HG03108 (cell line): ENCODE data around the gene KIF25.

ENCODE experiments used
- ATAC-seq: cut with Tn5 transposase; IDR thresholded peaks from one replicate; pipeline ENCODE4 v1.9.1; 2021; ENCODE audit warnings: moderate library complexity; ENCODE audit not compliant: unreplicated experiment

Gene KIF25

DNA sequence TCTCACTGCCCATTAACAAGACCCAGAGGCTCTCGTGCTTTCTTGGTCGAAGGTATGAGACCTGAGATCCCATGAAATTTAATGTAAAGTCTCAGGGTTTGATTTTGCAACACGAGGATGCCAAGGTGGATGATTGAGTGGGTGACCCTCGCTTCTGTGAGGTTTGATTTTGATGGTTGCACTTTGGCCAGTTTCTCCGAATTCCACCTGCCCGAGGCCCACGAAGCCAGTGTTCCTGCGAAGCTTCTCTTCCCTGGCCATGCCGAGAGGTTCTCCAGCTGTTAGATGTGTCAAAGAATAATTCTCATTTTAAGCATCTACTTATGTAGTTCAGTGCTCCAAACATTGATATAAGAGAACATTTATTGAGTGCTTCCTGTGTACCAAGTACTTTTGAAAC lies at the start of gene KIF25:
Gene KIF25, plus strand, starts transcription at position 30 of the 400 bp plus-strand sequence. CDS start 31,915 bp downstream, outside the sequence.
- no peak for ATAC-seq

DNA sequence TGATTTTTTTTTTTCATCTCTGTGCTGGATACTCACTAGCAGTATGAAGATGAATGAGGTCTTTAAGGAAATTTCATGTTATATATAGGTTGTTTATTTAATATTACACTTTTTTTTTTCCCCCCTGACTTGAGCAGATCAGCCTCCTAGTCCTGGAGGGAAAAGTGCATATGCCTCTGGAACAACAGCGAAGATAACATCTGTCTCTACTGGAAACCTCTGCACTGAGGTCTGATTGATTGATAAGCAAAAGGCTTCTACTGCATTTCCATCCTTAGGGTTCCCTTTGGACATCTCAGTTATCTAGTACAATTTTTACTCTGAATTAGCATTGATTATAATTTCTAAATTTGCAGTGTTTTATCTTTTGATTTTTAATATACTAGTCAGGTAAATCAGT lies 49.8 kb upstream of the KIF25 start:
- ATAC-seq: no peak

- ATAC-seq: no peak
Measured at GRCh38 chr6:167948716-167949115, 48.8 kb upstream of the KIF25 start.

GRCh38 chr6:167949121-167949684 lies 48.3 kb upstream of the KIF25 start:
- no peak for ATAC-seq

DNA sequence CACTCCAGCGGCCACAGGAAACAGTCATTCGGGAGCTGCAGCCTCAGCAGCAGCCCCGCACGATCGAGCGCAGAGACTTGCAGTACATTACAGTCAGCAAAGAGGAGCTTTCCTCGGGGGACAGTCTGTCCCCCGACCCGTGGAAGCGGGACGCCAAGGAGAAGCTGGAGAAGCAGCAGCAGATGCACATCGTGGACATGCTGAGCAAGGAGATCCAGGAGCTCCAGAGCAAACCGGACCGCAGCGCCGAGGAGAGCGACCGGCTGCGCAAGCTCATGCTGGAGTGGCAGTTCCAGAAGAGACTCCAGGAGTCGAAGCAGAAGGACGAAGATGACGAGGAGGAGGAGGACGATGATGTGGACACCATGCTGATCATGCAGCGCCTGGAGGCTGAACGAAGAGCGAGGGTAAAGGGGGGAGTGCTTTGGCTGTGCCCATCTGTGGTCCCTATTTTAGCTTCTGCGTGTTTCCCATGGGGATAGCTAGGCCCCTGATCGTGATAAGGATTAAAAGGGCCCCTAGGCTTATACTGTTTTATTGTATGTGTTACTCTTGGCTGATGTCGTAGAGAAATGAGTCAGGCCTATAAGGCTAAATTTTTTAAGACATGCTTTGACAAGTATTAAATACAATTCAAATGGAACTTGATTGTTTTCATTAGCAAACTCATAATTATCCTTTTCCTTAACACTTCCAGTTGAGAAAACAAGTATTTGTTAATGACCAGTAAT lies 45.5 kb upstream of the KIF25 start:
- ATAC-seq: no peak

GRCh38 chr6:167952512-167952859 lies 45.0 kb upstream of the KIF25 start:
- ATAC-seq: no peak

DNA sequence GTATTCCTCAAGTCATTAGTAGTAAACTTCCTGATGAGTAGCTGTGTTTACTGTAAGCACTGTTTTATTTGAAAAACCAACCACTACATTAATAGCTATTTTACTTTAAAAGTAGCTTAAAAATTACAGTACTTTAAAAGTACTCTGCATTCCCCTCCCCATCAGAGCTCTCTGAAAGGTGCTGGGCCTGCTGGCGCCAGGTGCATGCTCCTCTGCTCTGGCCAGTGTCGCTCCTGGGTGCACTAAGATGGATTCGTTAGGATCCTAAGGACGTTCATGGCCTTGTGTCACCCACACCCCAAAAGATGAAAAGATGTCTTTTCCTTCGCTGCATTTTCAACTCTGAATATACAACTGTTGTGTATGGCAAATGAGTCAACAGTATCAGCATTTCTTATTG lies 43.9 kb upstream of the KIF25 start:
- no peak for ATAC-seq

GRCh38 chr6:167954151-167954550 lies 43.3 kb upstream of the KIF25 start:
- ATAC-seq: no peak

DNA sequence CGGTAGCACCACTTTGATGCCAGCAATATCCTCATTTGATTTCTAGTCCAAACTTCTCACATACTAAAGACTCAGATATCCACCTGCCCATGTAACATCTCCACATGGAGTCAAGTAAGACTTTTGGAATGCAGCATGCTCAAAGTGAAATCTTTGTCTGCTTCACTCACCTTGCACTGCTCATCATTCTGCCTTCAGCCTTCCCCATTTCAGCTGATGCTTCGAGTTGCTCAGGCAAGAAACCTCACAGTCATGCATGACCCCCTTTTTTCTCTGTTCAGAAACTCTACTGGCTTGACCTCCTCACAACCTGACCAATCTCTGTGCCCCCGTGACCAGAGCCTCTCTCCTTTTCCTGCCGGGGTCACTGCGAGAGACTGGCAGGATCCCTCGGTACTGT lies 41.0 kb upstream of the KIF25 start:
- ATAC-seq: no peak

DNA sequence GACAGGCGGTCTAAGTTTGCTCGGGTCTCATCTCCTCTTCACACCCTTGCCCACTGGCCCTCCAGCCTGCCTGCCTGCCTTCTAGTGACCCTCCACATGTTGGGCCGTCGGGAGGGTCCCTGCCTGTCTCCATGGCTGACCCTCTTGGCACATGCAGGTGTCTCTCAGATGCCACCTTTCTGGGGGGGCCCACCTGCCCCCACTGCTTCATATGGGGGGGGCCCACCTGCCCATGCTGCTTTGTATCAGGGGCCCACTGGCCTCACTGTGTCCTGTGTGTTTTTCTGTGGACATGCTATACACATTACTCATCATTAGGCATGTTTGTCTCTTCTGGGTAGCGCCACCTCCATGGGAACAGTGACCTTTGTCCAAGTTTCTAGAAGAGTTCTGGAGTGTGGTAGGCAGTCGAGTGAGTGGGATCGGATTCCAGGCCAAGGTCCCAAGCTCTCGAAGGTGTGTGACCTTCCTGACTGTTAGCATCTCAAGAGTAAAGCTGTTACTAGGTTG lies 40.4 kb upstream of the KIF25 start:
- ATAC-seq: no peak

DNA sequence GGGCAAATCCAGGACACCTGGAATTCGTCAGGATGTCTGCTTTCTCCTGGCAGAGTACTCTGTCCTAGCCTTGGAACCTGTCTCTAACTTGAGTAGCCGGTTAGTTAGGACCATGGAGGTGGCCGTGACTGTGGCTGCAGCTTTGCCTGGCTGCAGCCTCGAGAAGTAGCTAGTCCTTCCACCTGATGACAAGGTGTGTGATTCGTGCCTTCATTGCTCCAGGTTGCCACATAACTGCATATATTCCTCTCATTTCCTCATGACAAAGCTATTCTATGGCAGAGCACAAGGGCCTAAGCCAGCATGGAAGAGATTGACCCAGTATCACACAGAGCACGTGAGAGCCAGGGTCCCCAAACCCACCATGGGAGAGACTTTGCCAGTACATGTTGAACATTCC lies 39.8 kb upstream of the KIF25 start:
- ATAC-seq: no peak

GRCh38 chr6:167960579-167960978 lies 36.9 kb upstream of the KIF25 start:
- no peak for ATAC-seq

GRCh38 chr6:167962711-167963110 lies 34.8 kb upstream of the KIF25 start:
- ATAC-seq: no peak

DNA sequence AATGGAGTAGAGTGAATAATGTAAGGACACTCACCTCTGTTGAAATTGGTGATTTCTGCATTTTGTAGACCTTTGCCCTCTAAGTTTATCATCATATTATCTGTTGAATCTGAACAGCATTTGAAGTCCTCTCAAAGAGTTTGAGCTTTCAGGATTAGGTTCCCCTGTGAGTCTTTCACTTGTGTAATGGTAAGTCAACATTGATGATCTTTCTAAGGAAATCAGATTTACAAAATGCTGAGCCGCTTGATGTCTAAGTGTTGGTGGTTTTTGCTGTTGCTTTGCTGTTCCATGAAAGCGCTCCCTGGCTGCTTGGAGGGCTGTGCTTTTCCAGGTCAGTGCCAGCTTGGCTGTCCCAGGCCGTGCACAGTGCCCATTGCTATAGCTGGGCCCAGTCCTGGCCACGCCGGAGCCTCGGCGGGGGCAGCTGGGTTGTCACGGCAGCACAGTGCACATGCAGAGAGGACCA lies 33.8 kb upstream of the KIF25 start:
- ATAC-seq: no peak

DNA sequence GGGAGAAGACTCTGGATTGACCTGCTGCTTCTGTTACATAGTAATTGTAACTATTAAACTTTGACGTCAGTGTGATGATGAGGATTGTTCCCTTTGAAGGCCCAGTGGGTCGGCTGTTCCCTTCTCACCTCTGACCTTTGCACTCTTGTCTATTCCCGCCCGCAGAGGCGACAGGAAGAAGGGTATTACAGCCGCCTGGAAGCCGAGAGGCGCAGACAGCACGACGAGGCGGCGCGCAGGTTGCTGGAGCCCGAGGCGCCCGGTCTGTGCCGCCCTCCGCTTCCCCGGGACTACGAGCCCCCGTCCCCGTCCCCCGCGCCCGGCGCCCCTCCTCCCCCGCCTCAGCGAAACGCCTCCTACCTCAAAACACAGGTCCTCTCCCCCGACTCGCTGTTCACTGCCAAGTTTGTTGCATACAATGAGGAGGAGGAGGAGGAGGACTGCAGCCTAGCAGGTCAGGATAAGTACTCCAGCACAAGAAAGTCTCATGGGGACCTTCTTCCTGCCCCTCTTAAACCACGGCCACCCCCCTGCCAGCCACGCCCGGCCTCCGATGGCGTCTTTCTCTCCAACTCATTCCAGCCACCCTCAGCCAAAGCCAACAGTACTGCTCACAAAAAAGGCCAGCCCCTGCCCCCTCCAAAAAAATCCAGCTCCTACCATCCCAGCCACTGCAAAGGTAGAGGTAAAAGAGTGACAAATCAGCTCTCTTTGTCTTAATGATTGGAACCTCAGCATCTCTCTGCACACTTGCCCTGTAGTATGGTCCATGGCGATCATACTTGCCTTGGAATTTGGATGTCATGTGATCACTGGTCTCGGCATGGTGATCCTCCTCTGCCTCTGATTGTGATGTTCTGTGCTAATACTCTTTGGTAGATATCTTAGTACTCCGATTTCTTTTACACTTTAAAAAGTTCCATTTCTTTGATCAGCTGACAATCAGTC lies 31.6 kb upstream of the KIF25 start:
- ATAC-seq: no peak

DNA sequence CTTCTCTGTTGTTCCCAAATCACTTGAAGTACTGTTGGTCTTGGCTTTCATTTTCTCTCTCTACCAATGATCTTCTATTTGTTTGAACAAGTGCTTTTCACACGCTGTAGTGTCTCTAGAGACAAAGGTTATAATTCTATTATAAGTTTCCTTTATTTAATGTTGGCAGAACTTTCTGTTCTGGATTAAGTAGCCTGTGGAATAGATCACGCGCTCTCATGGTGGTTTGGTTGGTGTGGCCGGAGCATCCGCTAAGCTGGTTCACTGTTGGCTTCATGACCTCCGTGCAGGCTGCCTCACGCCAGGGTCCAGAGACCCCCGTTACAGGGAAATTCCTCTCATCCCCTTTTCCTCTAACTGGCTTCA lies 30.9 kb upstream of the KIF25 start:
- no peak for ATAC-seq

DNA sequence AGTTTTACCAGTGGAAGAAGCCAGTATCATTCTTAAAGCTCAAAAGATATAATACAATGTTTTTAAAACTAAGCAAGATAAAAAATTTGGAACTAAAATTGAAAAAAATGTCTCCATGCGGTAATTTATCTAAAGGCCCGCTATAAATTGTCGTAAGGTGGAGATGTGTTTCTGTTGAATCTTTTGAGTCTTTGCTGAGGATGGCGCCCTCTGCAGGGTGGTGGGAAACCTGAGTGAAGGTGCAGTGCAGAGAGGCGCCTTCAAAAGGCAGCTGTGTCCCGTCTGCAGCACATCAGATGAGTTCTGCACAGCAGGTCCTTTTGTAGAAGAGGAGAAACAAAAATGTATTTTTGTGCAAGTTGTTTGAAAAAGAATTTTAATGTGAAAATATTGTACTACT lies 29.4 kb upstream of the KIF25 start:
- no peak for ATAC-seq

DNA sequence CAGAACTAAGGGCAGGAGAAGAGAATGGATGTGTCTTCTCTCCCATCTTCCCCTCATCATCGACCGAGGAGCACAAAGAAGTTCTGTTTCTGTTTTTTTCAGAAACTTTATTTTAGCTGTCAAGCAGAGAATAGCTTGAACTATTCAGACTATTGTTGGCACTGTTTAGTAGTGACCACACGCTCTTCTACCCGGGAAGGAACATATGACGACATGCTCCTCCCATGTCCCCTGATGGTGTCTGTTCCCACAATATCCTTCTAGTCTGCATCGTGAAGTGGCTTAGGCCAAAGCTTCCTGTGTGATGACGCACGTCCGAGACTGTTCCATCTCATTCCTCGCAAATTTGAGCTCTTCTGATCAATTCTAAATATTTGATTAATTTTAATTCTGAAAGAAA lies 27.2 kb upstream of the KIF25 start:
- ATAC-seq: no peak

GRCh38 chr6:167972193-167972592 lies 25.3 kb upstream of the KIF25 start:
- ATAC-seq: no peak

- ATAC-seq: no peak
Measured at GRCh38 chr6:167973148-167973885, 24.2 kb upstream of the KIF25 start.
